ENCODE data around the gene NCOA7.
"Not testable (repeated sequence)": the region's sequence is repeated elsewhere in the genome, so short reads cannot be mapped to it uniquely, and the experiment has no call there.

Gene NCOA7

GRCh38 chr6:125834348-125834747, 43.6 kb downstream of the NCOA7 start:
- no peaks in the 10 kb centered on the region; the same call in 1 of the 2 replicates for H3K36me3 ChIP-seq (replicated peaks)
- H3K27me3 ChIP-seq (ENCODE audit: low read depth): no peaks in the 10 kb centered on the region
- H3K4me1 ChIP-seq: peaks cover 4% of the 10 kb centered on the region; the same call in 1 of the 2 replicates
- H3K9me3 ChIP-seq: no peaks in the 10 kb centered on the region
- no peak for DNase-seq (ENCODE audit: low spot score in 2 of 2)
- in situ Hi-C loops (cut with MboI; ENCODE audit: low sequenced_read_pairs): no loop called here
- H3K4me3 ChIP-seq: no peak overlapping the region

- H3K9me3 ChIP-seq: no peaks in the 10 kb centered on the region
- DNase-seq (ENCODE audit: low spot score in 2 of 2): no peak
- H3K36me3 ChIP-seq (replicated peaks): no peaks in the 10 kb centered on the region; the same call in 1 of the 2 replicates
- in situ Hi-C loops (cut with MboI; ENCODE audit: low sequenced_read_pairs): no loop called here
- no peak overlapping the region for H3K4me3 ChIP-seq
- H3K4me1 ChIP-seq: peaks cover 7% of the 10 kb centered on the region; the same call in 1 of the 2 replicates
- H3K27me3 ChIP-seq (ENCODE audit: low read depth): no peaks in the 10 kb centered on the region
Observed at GRCh38 chr6:125835221-125835744, 44.5 kb downstream of the NCOA7 start.

GRCh38 chr6:125836466-125836865, 45.7 kb downstream of the NCOA7 start:
- in situ Hi-C loops (cut with MboI; ENCODE audit: low sequenced_read_pairs): no loop called here
- no peaks in the 10 kb centered on the region for H3K9me3 ChIP-seq
- no peak for DNase-seq (ENCODE audit: low spot score in 2 of 2)
- peaks cover 13% of the 10 kb centered on the region for H3K4me1 ChIP-seq
- H3K36me3 ChIP-seq (replicated peaks): no peaks in the 10 kb centered on the region; the same call in 1 of the 2 replicates
- no peaks in the 10 kb centered on the region for H3K27me3 ChIP-seq (ENCODE audit: low read depth)
- H3K4me3 ChIP-seq: no peak overlapping the region

- Histone ChIP-seq H3K36me3 (replicated peaks) (no peaks in the 10 kb centered on the region; the same call in 1 of the 2 replicates), H3K27me3 (ENCODE audit: low read depth) (no peaks in the 10 kb centered on the region), H3K9me3 (no peaks in the 10 kb centered on the region), H3K4me1 (peaks cover 37% of the 10 kb centered on the region), H3K4me3 (no peak overlapping the region)
- in situ Hi-C loops (cut with MboI; ENCODE audit: low sequenced_read_pairs): no loop called here
- peak in 1 of 2 experiments; percentile 38 for DNase-seq (ENCODE audit: low spot score in 2 of 2)
Observed at GRCh38 chr6:125839471-125839870, 48.7 kb downstream of the NCOA7 start.

- Histone ChIP-seq H3K9me3 (no peaks in the 10 kb centered on the region), H3K4me3 (no peak overlapping the region), H3K27me3 (ENCODE audit: low read depth) (no peaks in the 10 kb centered on the region), H3K4me1 (peaks cover 37% of the 10 kb centered on the region), H3K36me3 (replicated peaks) (no peaks in the 10 kb centered on the region; the same call in 1 of the 2 replicates)
- no peak for DNase-seq (ENCODE audit: low spot score in 2 of 2)
- in situ Hi-C loops (cut with MboI; ENCODE audit: low sequenced_read_pairs): no loop called here
Observed at GRCh38 chr6:125839879-125840278, 49.1 kb downstream of the NCOA7 start.

GRCh38 chr6:125841356-125842090, 50.8 kb downstream of the NCOA7 start:
- in situ Hi-C loops (cut with MboI; ENCODE audit: low sequenced_read_pairs): no loop called here
- no peaks in the 10 kb centered on the region; the same call in 1 of the 2 replicates for H3K36me3 ChIP-seq (replicated peaks)

GRCh38 chr6:125842091-125842626, 51.4 kb downstream of the NCOA7 start:
- Histone ChIP-seq H3K36me3 (replicated peaks) (no peaks in the 10 kb centered on the region; the same call in 1 of the 2 replicates), H3K4me3 (no peak overlapping the region), H3K9me3 (no peaks in the 10 kb centered on the region), H3K27me3 (ENCODE audit: low read depth) (no peaks in the 10 kb centered on the region), H3K4me1 (peaks cover 37% of the 10 kb centered on the region)
- in situ Hi-C loops (cut with MboI; ENCODE audit: low sequenced_read_pairs): no loop called here
- DNase-seq (ENCODE audit: low spot score in 2 of 2): no peak

More at GRCh38 chr6:125841356-125842090, 50.8 kb downstream of the NCOA7 start:
- DNase-seq (ENCODE audit: low spot score in 2 of 2): peak; percentile 32 to 74
- Histone ChIP-seq H3K4me3 (no peak overlapping the region), H3K27me3 (ENCODE audit: low read depth) (no peaks in the 10 kb centered on the region), H3K4me1 (peaks cover 37% of the 10 kb centered on the region), H3K9me3 (no peaks in the 10 kb centered on the region)

- no peaks in the 10 kb centered on the region for H3K9me3 ChIP-seq
- peaks cover 37% of the 10 kb centered on the region for H3K4me1 ChIP-seq
- no peak for DNase-seq (ENCODE audit: low spot score in 2 of 2)
- H3K27me3 ChIP-seq (ENCODE audit: low read depth): no peaks in the 10 kb centered on the region
- in situ Hi-C loops (cut with MboI; ENCODE audit: low sequenced_read_pairs): no loop called here
- no peak overlapping the region for H3K4me3 ChIP-seq
- no peaks in the 10 kb centered on the region; the same call in 1 of the 2 replicates for H3K36me3 ChIP-seq (replicated peaks)
Observed at GRCh38 chr6:125843593-125843992, 52.8 kb downstream of the NCOA7 start.

GRCh38 chr6:125844989-125845388, 54.2 kb downstream of the NCOA7 start:
- Histone ChIP-seq H3K9me3 (no peaks in the 10 kb centered on the region), H3K36me3 (replicated peaks) (no peaks in the 10 kb centered on the region; the same call in 1 of the 2 replicates), H3K4me1 (peaks cover 38% of the 10 kb centered on the region), H3K27me3 (ENCODE audit: low read depth) (no peaks in the 10 kb centered on the region), H3K4me3 (no peak overlapping the region)
- in situ Hi-C loops (cut with MboI; ENCODE audit: low sequenced_read_pairs): no loop called here
- no peak for DNase-seq (ENCODE audit: low spot score in 2 of 2)

GRCh38 chr6:125846292-125847024, 55.7 kb downstream of the NCOA7 start:
- Histone ChIP-seq H3K9me3 (no peaks in the 10 kb centered on the region), H3K27me3 (ENCODE audit: low read depth) (no peaks in the 10 kb centered on the region), H3K36me3 (replicated peaks) (no peaks in the 10 kb centered on the region; the same call in 1 of the 2 replicates), H3K4me3 (no peak overlapping the region), H3K4me1 (peaks cover 32% of the 10 kb centered on the region)
- in situ Hi-C loops (cut with MboI; ENCODE audit: low sequenced_read_pairs): no loop called here
- DNase-seq (ENCODE audit: low spot score in 2 of 2): no peak

GRCh38 chr6:125848286-125848685, 57.5 kb downstream of the NCOA7 start:
- H3K27me3 ChIP-seq (ENCODE audit: low read depth); DNase-seq (ENCODE audit: low spot score in 2 of 2); H3K9me3 ChIP-seq; H3K4me3 ChIP-seq; H3K36me3 ChIP-seq (replicated peaks); in situ Hi-C loops (cut with MboI; ENCODE audit: low sequenced_read_pairs): not testable (repeated sequence)
- H3K4me1 ChIP-seq: peaks cover 14% of the 10 kb centered on the region

GRCh38 chr6:125850361-125850760, 59.6 kb downstream of the NCOA7 start:
- H3K4me3 ChIP-seq: no peak overlapping the region

GRCh38 chr6:125852587-125852986, 61.8 kb downstream of the NCOA7 start:
- no peaks in the 10 kb centered on the region for H3K27me3 ChIP-seq (ENCODE audit: low read depth)
- peaks cover 8% of the 10 kb centered on the region for H3K4me1 ChIP-seq
- no peaks in the 10 kb centered on the region for H3K9me3 ChIP-seq
- H3K36me3 ChIP-seq (replicated peaks): no peaks in the 10 kb centered on the region
- H3K4me3 ChIP-seq: no peak overlapping the region
- in situ Hi-C loops (cut with MboI; ENCODE audit: low sequenced_read_pairs): no loop called here
- no peak for DNase-seq (ENCODE audit: low spot score in 2 of 2)

More at GRCh38 chr6:125850361-125850760, 59.6 kb downstream of the NCOA7 start:
- Histone ChIP-seq H3K36me3 (replicated peaks) (no peaks in the 10 kb centered on the region), H3K4me1 (peaks cover 8% of the 10 kb centered on the region), H3K9me3 (no peaks in the 10 kb centered on the region), H3K27me3 (ENCODE audit: low read depth) (no peaks in the 10 kb centered on the region)
- DNase-seq (ENCODE audit: low spot score in 2 of 2): no peak
- in situ Hi-C loops (cut with MboI; ENCODE audit: low sequenced_read_pairs): no loop called here
